Right lobe of liver (tissue), 6 donors: ENCODE results near the gene SMKR1. TPM values are rescaled to one million over a fixed set of nuclear protein-coding genes. Genes with fewer than 3 reads are reported as not detected.

Experiments
- ATAC-seq, 4 donors: fragments of 200-7000 bp; cut with Tn5 transposase; one replicate each; pipeline ENCODE4 v1.9.1; 2020; ENCODE audit warnings: mild to moderate bottlenecking in 4 of 4, moderate library complexity in 4 of 4
- DNase-seq, 3 donors: peaks; one replicate each; pipeline ENCODE4 v3.0.0-alpha.2; 2020
- H3K27ac ChIP-seq, 3 donors: fragments of 200-600 bp; one replicate each; pipeline ENCODE4 v1.8.0; 2022
- H3K27me3 ChIP-seq, 2 donors: fragments of 200-600 bp; one replicate each; pipeline ENCODE4 v1.8.0; 2022
- H3K36me3 ChIP-seq, 4 donors: fragments of 200-600 bp; sonication (generic) in 1 of 4; one replicate each; pipeline versions ENCODE4 v1.5.1 to v1.8.0; 2017 to 2022; ENCODE audit warnings: control low read depth in 1 of 4
- H3K4me1 ChIP-seq, 4 donors: fragments of 200-600 bp; sonication (generic) in 1 of 4; one replicate each; pipeline versions ENCODE4 v1.5.1 to v1.8.0; 2017 to 2022; ENCODE audit warnings: control low read depth in 1 of 4
- H3K4me3 ChIP-seq, 3 donors: fragments of 200-600 bp; one replicate each; pipeline ENCODE4 v1.8.0; 2022
- H3K9me3 ChIP-seq, 4 donors: fragments of 200-600 bp; sonication (generic) in 1 of 4; one replicate each; pipeline versions ENCODE4 v1.5.1 to v1.8.0; 2017 to 2022; ENCODE audit warnings: control low read depth in 1 of 4
- CTCF ChIP-seq, 4 donors: fragments of 200-600 bp in 3 of 4; fragments of 450-650 bp in 1 of 4; IDR thresholded peaks; one replicate each; pipeline versions ENCODE4 v1.5.1 to v1.8.0; 2016 to 2022; ENCODE audit warnings: antibody characterized with exemption in 4 of 4, mild to moderate bottlenecking in 2 of 4
- POLR2A ChIP-seq: fragments of 450-650 bp; IDR thresholded peaks from one replicate; pipeline ENCODE4 v1.6.1; 2017; ENCODE audit warnings: antibody characterized with exemption, mild to moderate bottlenecking
- WGBS: methylation state at CpG from one replicate; pipeline ENCODE4 v1.1.6; 2018; ENCODE audit warnings: low coverage, low lambda C conversion rate; ENCODE audit not compliant: insufficient coverage; ENCODE audit errors: missing lambda C conversion rate; 5-methylcytosine and 5-hydroxymethylcytosine counted together
- intact Hi-C, 2 donors: fragments of 100-400 bp; cut with DNase I; formaldehyde crosslinking; loops; one replicate each; pipeline versions ENCODE4 v1.11.2 to v1.14.1; 2022
- total RNA-seq, 6 experiments: library from RNA; depleted of rRNA in 2 of 6; stranded (reverse); fragments of >200 nt in 2 of 6; fragmentation: NEBNext Ultra II Directional in 3 of 6; extraction: Animal tissue kit (Norgen Biotek cat#: 25700) in 3 of 6; gene quantifications; one replicate each; pipeline versions ENCODE4 v1.1.0 to v1.2.4, GENCODE V29; 2016 to 2023
- donor health status: DM: no; HTN: yes; CAD: no.
- donor health status: DM: no; HTN: no; CAD: no.
- donor health status: DM: no; HTN: no; CAD: no.
- donor health status: DM: no; HTN: yes; CAD: no.
- donor health status: DM: no; HTN: yes; CAD: no.

SMKR1 gene
- total RNA-seq, 6 experiments from 2014 or later, result not detected

- ATAC-seq (no peak), DNase-seq (no peak)
Observed at GRCh38 chr7:129464194-129464593, 38.1 kb upstream of the SMKR1 start.

GRCh38 chr7:129465080-129465479 is 37.3 kb upstream of the SMKR1 start:
- Histone ChIP-seq H3K4me1 (no peaks in the 10 kb centered on the region), H3K4me3 (no peak overlapping the region), H3K9me3 (no peaks in the 10 kb centered on the region), H3K27ac (no peak overlapping the region), H3K36me3 (no peaks in the 10 kb centered on the region), H3K27me3 (no peaks in the 10 kb centered on the region)
- TF ChIP-seq CTCF (IDR thresholded peaks at IDR 0.05), result no peak
- TF ChIP-seq POLR2A, result no peak
- DNase-seq (no peak), ATAC-seq (no peak)
- intact Hi-C loops, result no loop called here
- WGBS, result 72% methylated on average over 2 of the region's 2 CpGs

More at GRCh38 chr7:129464194-129464593, 38.1 kb upstream of the SMKR1 start:
- H3K36me3 ChIP-seq, result no peaks in the 10 kb centered on the region
- no peak for TF ChIP-seq POLR2A
- TF ChIP-seq CTCF (IDR thresholded peaks at IDR 0.05), result no peak
- no peaks in the 10 kb centered on the region for H3K4me1 ChIP-seq
- H3K4me3 ChIP-seq, result no peak overlapping the region
- no peaks in the 10 kb centered on the region for H3K27me3 ChIP-seq
- no peaks in the 10 kb centered on the region for H3K9me3 ChIP-seq
- WGBS, result 96% methylated on average over 3 of the region's 4 CpGs
- intact Hi-C loops, result no loop called here
- H3K27ac ChIP-seq, result no peak overlapping the region

- DNase-seq, result no peak
- intact Hi-C loops, result no loop called here
- H3K36me3 ChIP-seq, result no peaks in the 10 kb centered on the region
- H3K4me1 ChIP-seq, result no peaks in the 10 kb centered on the region
- TF ChIP-seq POLR2A (no peak), CTCF (IDR thresholded peaks at IDR 0.05) (no peak)
- no peaks in the 10 kb centered on the region for H3K27me3 ChIP-seq
- WGBS, result 94% methylated on average over 3 of the region's 3 CpGs
- ATAC-seq, result no peak
- no peaks in the 10 kb centered on the region for H3K9me3 ChIP-seq
- no peak overlapping the region for H3K27ac ChIP-seq
- H3K4me3 ChIP-seq, result no peak overlapping the region
Observed at GRCh38 chr7:129466796-129467195, 35.5 kb upstream of the SMKR1 start.

- DNase-seq, result no peak
- ATAC-seq, result no peak
- no peak for TF ChIP-seq CTCF (IDR thresholded peaks at IDR 0.05)
- no peak for TF ChIP-seq POLR2A
- no peaks in the 10 kb centered on the region for H3K9me3 ChIP-seq
- no peak overlapping the region for H3K4me3 ChIP-seq
- intact Hi-C loops, result no loop called here
- no peaks in the 10 kb centered on the region for H3K4me1 ChIP-seq
- no peak overlapping the region for H3K27ac ChIP-seq
- H3K36me3 ChIP-seq, result no peaks in the 10 kb centered on the region
- 50% methylated on average over 1 of the region's 1 CpG for WGBS
- no peaks in the 10 kb centered on the region for H3K27me3 ChIP-seq
Observed at GRCh38 chr7:129468087-129468486, 34.2 kb upstream of the SMKR1 start.

- Histone ChIP-seq H3K27me3 (no peaks in the 10 kb centered on the region), H3K4me1 (no peaks in the 10 kb centered on the region), H3K36me3 (no peaks in the 10 kb centered on the region), H3K27ac (no peak overlapping the region), H3K9me3 (no peaks in the 10 kb centered on the region), H3K4me3 (no peak overlapping the region)
- ATAC-seq (peak in 3 of 4 donors; percentile 31 to 45 (median 39)), DNase-seq (no peak)
- TF ChIP-seq POLR2A, result no peak
- TF ChIP-seq CTCF (IDR thresholded peaks at IDR 0.05), result no peak
- intact Hi-C loops, result no loop called here
- WGBS, result 64% methylated on average over 3 of the region's 4 CpGs
Observed at GRCh38 chr7:129468547-129468946, 33.8 kb upstream of the SMKR1 start.
